Fibroblast of lung (primary cell): ENCODE results near the gene ADAM33.

Source experiments
- CTCF ChIP-seq, 2 donors: IDR thresholded peaks in 1 of 2; conservative IDR thresholded peaks in 1 of 2; 1 replicate in 1 of 2; 2 replicates in 1 of 2; pipeline ENCODE4 v1.5.1; 2011 to 2012; ENCODE audit warnings: low read length in 2 of 2, control low read depth in 1 of 2, inconsistent platforms in 1 of 2, low read depth in 1 of 2, mild to moderate bottlenecking in 1 of 2
- EZH2 ChIP-seq: IDR thresholded peaks from 2 replicates; pipeline ENCODE4 v1.5.1; 2012; ENCODE audit warnings: low read length, control low read depth, mild to moderate bottlenecking; ENCODE audit errors: missing control alignments

GRCh38 chr20:3696745-3697587 lies 15.2 kb upstream of the ADAM33 start:
- no peak for TF ChIP-seq CTCF (conservative IDR thresholded peaks at IDR 0.05 in 1 of 2, IDR thresholded peaks at IDR 0.05 in 1 of 2; ENCODE audit: low read depth in 1 of 2, low read length in 2 of 2)
- TF ChIP-seq EZH2, result no peak
